HG03378 (cell line): ENCODE measurements around the gene PODXL2.
"Not testable (repeated sequence)": the region's sequence is repeated elsewhere in the genome, so short reads cannot be mapped to it uniquely, and the experiment has no call there.

Experiments
- ATAC-seq: cut with Tn5 transposase; IDR thresholded peaks from one replicate; pipeline ENCODE4 v1.9.1; 2021; ENCODE audit warnings: mild to moderate bottlenecking, moderate library complexity; ENCODE audit not compliant: unreplicated experiment

The PODXL2 gene

DNA sequence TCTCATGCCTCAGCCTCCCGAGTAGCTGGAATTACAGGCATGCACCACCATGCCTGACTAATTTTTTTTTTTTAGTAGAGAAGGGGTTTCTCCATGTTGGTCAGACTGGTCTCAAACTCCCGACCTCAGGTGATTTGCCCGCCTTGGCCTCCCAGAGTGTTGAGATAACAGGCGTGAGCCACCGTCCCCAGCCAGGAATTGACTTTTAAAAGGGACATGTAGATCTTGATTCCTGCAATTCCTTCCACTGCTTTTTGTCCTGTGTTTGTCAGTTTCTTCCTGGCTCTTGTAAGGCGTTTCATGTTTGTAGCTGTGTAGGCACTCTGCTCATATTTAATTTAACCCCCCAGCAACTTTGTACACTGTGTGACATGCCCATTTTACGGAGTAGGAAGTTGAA, 23.4 kb upstream of the PODXL2 start:
- ATAC-seq, result not testable (repeated sequence)

DNA sequence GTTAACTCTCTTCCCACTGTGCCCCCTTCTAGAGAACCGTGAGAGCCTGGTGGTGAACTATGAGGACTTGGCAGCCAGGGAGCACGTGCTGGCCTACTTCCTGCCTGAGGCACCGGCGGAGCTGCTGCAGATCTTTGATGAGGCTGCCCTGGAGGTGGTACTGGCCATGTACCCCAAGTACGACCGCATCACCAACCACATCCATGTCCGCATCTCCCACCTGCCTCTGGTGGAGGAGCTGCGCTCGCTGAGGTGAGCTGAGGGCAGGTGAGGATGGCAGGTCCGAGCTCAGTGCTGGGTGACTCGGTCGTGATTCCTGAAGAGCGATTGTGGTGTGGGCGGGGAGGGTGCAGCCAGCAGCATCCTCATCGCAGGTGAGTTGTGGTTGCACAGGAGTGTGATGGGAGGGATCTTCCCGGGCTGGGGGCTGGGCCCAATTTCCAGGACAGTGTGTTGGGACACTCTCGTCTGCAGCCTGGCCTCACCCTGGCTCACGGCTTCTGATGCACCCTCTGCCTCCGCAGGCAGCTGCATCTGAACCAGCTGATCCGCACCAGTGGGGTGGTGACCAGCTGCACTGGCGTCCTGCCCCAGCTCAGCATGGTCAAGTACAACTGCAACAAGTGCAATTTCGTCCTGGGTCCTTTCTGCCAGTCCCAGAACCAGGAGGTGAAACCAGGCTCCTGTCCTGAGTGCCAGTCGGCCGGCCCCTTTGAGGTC, 22.7 kb upstream of the PODXL2 start:
- no peak for ATAC-seq

DNA sequence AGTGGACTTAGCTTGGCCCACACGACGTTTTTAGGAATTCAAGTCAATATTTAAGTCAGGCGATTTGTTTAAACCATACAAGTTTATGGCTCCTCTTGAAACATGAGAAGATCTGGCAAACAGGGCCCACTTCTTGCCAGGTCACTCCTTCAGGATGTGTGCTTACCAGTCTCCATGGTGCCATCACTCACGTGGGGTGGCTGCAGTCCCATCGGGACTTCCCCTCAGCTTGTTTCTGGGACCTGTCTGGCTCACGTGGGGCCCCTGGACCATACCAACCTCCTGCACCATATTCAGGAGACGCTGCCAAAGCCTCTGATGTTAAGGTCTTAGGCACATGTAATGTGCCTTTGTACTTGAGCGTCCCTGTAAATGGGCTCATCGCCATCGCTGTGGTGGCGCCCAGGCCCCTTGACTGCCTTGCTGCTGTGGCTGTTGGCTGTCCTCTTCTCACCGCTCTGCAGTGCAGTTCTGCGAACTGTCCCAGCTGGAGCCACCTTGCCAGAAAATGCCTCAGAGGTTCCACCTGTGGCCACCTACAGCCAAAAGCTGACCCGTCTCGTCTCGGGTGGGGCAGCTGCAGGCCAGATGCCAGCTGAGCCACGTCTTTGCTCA, 21.9 kb upstream of the PODXL2 start:
- no peak for ATAC-seq

DNA sequence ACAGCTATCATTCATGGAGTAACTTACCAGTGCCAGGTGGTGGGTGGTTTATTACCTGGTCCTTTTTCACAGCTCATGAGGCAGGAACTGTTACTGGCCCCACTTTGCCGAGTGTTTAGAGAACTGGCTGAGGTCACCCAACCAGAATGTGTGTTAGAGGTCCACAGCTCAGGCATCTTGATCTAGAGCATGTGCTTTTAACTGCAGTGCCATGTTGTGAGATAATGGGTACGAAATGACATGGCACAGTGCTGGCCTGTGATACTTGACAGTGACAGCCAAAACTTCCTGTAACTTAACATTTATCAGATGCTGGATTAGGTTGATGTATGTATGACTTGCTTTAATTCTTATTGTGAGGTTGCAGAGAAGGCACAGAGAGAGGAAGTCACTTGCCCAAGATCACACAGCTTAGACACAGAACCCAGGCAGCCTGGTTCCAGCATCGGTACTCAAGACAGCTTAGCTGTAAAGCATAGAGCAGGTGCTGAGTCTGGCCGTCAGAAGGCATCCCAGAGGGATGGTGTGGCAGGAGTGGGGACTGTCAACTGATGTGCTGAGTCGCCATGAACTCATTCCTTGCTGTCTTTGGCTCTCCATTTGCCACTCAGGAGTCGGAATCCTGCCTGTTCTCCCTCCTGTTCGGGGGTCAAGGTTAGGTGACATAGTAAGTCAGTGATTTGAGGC, 21.2 kb upstream of the PODXL2 start:
- ATAC-seq, result no peak

DNA sequence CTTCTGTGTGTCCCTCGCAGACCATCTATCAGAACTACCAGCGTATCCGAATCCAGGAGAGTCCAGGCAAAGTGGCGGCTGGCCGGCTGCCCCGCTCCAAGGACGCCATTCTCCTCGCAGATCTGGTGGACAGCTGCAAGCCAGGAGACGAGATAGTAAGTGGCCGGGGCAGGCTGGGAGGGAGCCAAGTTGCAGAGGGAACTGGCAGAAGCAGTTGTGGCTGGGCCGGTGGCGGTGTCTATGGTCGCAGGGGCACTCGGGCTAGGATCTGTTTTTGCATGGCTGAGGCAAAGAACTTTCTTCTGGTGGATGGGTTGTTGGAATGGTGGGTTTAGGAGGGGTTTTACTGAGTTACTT, 20.6 kb upstream of the PODXL2 start:
- ATAC-seq, result no peak

DNA sequence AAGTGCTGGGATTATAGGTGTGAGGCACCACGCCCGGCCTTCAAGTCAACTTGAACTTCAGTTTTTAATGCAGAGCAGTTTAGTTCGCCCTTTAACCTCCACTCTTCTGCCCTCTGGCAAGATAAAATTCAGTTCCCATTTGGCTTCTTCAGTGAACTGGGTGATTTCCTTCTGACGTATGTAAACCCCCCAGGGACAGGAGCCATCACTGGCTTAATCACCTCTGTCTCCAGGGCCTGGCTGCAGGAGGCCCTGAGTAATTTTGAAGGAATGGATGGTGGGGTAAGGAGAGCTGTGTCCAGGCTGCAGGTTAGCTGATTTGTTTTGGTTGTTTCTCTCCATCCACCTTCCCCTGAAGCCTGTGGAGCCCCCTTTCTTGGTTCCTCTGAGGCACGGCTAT, 18.9 kb upstream of the PODXL2 start:
- ATAC-seq, result no peak

DNA sequence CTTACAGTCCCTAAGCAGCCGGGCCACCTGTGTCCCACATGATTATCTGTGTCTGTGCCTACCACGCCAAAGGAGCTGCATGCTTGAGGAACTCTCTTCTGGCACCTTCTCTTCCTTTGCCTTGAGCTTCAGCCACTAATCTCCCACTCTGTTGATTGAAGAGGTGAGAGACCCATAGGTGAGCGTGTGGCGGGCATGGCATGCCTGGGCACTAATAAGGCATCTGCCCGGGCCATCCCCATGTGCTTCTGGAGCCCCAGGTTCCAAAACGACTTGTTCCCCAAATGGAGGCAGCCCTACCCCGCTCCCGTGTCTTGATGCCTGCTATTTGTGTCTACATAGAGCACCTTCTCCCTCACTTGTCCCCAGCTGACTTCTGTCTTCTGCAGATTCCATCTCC, 17.7 kb upstream of the PODXL2 start:
- no peak for ATAC-seq

DNA sequence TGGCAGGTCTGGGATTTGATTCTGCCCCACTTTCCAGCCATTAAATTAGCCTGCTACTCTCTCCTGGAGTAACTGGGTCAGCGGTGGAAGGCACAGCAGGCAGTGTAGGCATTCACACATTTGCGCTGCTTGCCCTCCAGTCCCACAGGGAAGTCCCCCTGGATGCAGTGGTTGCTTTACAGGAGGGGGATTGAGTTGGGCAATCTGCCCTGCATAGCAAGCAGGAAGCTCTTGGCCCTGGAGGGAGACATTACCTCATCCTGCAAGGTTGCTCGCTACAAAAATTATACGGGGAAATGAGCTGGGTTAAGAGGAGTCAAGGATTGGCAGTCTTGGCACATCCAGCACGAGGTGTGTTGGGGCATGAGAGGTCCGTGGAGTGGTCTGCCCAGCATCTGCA, 16.0 kb upstream of the PODXL2 start:
- no peak for ATAC-seq

DNA sequence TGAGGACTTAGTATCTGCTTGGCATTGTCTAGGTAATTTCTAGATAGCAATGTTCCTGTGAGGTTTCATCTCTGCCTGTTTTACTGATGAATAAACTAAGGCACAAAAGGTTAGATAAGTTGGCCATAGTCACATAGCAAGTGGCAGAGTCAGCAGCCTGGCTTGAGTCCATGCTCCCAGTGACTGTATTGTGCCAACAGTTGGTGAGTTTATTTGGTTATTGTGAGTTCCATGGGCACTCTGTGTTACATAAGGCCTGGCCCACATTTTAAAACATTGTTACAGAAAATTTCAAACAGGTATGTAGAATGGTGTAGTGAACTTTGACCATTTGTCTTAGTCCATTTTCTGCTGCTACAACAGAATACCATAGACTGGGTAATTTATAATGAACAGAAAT, 15.6 kb upstream of the PODXL2 start:
- no peak for ATAC-seq

DNA sequence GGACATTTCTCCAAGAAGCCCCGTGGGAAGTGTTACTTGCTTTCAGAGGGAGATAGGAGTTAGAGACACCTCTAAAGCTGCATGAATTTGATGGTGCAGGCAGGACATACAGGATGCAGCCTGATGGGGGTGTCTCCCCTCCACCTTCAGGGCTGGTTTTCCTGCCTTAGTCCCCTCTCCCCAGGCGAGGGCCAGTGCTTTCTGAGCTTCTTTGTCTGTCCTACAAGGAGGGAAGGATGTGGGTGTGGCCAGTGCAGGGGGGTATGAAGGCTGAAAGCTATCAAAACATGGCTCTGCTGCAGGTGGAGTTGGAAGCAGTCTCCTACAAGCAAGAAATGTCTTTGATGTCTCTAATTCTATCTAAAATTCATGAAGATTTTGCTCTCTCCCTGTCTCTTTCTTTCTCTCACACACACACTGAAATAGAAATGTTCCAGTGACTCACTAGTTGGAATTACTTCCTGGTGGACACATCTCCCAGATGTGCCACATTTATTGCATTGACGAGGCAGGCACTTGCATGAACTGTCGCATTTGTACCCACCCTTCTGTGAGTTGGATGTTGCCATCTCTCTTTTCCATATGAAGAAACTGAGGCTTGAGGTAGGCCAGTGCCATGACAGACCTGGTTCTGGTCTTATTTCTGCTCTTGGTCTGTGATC, 13.9 kb upstream of the PODXL2 start:
- ATAC-seq, result no peak

DNA sequence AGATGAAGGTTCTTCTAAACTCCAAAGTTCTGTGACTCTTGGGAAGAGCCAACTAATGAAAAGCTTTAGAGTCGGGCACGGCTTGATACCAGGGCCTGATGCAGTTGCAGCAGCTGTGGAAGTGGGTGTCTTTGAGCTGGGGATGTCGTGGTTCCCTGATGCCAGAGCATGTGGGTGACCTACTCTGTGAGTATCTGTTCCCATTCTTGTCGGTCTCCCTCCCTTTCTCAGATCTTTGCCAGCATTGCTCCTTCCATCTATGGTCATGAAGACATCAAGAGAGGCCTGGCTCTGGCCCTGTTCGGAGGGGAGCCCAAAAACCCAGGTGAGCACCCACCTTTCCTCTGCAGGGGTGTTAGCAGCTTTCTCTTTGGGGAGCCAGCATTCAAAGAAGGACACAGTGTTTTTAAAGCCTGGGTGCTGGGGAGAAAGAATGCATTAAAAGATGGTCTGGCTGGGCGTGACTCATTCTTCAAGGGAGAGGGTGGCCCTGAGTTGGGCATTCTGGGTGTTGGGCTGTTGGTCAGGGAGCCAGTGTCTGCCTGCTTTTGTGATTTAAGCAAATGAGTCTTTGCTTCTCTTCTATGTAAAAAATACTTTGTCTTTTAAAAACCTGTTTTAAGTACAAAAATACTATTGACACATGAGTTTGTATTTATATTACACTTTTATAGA, 13.2 kb upstream of the PODXL2 start:
- no peak for ATAC-seq

DNA sequence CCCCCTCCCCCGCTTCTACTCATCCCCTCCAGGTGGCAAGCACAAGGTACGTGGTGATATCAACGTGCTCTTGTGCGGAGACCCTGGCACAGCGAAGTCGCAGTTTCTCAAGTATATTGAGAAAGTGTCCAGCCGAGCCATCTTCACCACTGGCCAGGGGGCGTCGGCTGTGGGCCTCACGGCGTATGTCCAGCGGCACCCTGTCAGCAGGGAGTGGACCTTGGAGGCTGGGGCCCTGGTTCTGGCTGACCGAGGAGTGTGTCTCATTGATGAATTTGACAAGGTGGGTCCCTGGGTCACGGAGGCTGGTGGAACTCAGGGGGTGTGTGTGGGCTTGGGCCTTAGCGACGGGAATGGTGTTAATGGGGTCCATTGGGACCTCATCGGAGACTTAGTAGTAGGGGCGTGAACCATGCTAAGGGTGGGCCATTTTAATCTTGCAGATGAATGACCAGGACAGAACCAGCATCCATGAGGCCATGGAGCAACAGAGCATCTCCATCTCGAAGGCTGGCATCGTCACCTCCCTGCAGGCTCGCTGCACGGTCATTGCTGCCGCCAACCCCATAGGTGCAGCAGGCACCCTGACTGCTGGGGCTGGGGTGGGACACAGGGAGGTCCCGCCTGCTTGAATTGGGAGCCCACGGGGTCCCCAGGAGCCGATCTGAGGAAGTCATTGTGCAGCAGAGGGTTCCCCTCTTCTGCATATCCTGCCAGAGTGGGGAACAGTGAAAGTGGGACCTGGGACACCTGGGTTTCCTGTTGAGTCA, 12.0 kb upstream of the PODXL2 start:
- ATAC-seq, result no peak

DNA sequence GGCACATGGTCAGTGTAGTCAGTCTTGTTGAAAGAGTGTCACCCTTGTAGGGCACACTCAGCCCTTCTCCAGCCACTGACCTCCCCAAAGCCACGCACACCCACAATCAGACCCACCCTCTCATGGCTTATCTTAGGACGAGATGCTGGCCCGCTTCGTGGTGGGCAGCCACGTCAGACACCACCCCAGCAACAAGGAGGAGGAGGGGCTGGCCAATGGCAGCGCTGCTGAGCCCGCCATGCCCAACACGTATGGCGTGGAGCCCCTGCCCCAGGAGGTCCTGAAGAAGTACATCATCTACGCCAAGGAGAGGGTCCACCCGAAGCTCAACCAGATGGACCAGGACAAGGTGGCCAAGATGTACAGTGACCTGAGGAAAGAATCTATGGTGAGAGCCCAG, 10.1 kb upstream of the PODXL2 start:
- no peak for ATAC-seq

DNA sequence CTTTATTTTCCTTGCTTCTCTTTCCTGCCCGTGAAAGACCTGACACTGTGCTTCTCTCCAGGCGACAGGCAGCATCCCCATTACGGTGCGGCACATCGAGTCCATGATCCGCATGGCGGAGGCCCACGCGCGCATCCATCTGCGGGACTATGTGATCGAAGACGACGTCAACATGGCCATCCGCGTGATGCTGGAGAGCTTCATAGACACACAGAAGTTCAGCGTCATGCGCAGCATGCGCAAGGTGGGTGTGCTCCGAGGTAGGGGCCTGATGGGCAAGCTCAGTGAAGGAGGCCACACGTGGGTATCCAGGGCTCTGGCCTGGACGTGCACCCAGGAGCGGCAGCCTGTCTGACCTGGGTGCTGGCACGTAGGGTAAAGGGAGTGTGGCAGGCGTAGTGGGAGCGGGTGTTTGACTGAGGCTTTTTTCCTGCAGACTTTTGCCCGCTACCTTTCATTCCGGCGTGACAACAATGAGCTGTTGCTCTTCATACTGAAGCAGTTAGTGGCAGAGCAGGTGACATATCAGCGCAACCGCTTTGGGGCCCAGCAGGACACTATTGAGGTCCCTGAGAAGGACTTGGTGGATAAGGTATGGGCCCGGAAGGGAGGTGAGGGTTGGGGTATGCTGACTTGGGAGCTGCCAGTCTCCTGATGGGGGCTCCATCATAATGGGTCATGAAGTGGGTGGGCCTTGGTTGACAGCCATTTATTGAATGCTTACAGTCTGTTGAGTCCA, 8.2 kb upstream of the PODXL2 start:
- ATAC-seq, result no peak

DNA sequence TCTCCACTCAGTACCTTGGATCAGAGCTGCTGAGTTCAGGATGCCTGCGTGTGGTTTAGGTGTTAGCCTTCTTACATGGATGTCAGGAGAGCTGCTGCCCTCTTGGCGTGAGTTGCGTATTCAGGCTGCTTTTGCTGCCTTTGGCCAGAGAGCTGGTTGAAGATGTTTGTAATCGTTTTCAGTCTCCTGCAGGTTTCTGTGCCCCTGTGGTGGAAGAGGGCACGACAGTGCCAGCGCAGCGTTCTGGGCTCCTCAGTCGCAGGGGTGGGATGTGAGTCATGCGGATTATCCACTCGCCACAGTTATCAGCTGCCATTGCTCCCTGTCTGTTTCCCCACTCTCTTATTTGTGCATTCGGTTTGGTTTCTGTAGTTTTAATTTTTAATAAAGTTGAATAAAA, 7.0 kb upstream of the PODXL2 start:
- no peak for ATAC-seq

DNA sequence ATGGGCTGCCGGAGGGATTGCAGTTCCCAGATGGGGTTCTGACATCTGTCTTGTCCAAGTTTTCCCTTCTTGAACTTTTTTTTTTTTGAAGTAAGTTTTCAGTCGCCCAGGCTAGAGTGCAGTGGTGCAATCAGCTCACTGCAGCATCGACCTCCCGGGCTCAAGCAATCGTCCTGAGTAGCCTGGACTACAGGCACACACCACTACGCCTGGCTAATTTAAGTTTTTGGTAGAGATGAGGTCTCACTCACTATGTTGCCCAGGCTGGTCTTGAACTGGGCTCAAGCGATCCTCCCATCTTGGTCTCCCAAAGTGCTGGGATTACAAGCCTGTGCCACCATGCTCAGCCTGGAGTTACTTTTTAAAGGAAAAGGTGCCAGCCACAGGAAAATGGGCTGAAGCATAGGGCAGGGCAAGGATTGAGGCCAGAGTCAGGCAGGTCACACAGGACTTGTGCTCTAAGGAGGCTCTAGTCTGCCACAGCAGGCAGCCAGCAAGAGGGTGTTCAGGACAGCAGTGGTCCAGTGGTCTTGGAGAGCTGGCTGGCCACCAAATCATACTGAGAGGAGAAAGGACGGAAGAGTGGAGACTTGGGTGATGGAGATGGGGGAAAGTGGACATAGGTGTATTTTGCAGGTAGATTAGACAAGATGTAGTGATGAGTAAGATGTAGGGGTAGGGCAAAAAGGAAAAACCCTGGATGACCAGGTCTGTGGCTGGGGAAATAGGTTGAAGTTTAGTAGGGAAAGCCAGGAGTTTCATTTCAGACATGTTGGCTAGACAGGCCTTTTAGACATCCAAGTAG, 6.0 kb upstream of the PODXL2 start:
- ATAC-seq, result no peak

DNA sequence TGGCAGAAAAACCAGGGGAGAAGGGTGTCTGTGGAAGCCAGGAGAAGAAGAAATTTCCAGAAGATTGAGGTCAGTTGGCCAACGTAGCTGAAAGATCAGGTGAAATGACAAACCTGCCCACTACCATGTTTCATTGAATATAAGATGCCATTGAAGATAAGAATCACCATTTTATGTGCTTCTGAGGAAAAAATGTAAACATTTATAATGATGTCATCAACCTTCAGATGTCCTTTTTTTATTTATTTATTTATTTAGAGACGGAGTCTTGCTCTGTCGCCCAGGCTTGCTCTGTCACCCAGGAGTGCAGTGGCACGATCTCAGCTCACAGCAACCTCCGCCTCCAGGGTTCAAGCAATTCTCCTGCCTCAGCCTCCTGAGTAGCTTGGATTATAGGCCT, 4.9 kb upstream of the PODXL2 start:
- ATAC-seq, result no peak

DNA sequence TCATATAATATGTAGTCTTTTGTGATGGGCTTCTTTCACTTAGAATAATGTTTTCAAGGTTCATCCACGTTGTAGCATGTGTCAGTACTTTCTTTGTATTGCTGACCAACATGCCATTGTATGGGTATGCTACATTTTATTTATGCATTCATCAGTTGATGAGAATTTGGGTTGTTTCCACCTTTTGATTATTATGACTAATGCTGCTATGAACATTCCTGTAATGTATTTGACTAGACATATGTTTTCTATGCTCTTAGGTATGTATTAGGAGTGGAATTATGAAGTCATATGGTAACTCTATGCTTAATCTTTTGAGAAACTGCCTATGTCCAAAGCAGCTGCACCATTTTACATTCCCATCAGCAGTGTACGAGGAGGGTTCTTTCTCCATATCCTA, 3.2 kb upstream of the PODXL2 start:
- no peak for ATAC-seq

DNA sequence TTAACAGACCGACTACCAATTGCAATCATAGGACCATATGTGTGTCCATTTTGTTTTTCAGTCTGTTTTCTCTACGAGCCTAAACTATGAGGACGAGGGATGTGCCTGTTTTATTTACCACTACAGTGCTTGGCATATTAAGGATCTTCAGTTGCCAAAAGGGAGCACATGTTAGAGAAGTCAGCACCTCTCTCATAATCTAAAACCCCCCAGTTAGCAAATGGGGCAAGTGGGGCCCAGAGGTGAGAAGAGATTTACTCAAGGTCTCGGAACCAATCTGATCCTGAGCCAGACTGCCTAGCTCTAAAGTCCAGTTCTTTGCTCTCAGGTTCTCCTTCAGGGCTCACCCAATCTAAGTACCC, 578 bp upstream of the PODXL2 start:
- ATAC-seq, result no peak
